Measurements from ENCODE around the gene C11orf54. TPM values are rescaled to one million over a fixed set of nuclear protein-coding genes. Genes with fewer than 3 reads are reported as not detected.

Gene C11orf54
- total and polyA plus RNA-seq, 4 donors = 60.8 to 154 (median 114) TPM

DNA sequence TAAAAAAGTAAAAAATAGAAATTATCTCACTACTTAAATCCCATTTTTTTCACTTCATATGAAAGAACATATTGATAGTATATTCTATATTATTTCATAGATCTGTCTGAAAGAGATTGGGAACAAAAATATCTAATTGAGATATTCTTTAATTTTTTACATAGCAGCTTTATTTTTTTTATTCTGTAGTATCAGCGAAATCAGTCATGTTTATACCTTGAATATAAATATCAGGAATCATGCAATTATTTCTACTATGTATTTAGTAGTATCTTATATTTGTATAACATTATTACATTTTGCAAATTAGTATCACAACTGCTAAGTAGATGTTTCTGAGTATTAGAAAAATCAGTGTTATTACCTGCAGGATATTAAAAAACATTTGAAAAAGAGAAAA is 20.4 kb downstream of the C11orf54 start:
- DNase-seq (ENCODE audit: low spot score) = no peak
- Histone ChIP-seq H3K27me3 (ENCODE audit: control insufficient read depth in 4 of 4, insufficient read depth in 4 of 4, low read length in 3 of 4) (no peaks in the 10 kb centered on the region), H3K9ac (ENCODE audit: low read depth in 1 of 2, low read length in 2 of 2) (no peak overlapping the region), H3K9me3 (ENCODE audit: control insufficient read depth in 4 of 4, low read length in 3 of 4) (no peaks in the 10 kb centered on the region), H3K36me3 (ENCODE audit: control insufficient read depth in 4 of 4, insufficient read depth in 3 of 4, low read depth in 1 of 4, low read length in 3 of 4) (peaks cover 20 to 71% (median 55%) of the 10 kb centered on the region in 4 donors), H3K4me1 (ENCODE audit: control insufficient read depth in 4 of 4, insufficient read depth in 4 of 4, low read length in 3 of 4) (peaks cover 0 to 9% (median 3%) of the 10 kb centered on the region in 4 donors), H3K4me3 (ENCODE audit: low read depth in 1 of 3, low read length in 3 of 3) (no peak overlapping the region), H3K27ac (ENCODE audit: low read depth in 1 of 2, low read length in 2 of 2) (no peak overlapping the region)
- 99% methylated on average over 1 of the region's 1 CpG for WGBS
- no peak for TF ChIP-seq RAD21 (IDR thresholded peaks at IDR 0.05)
- TF ChIP-seq, protein P1, sequence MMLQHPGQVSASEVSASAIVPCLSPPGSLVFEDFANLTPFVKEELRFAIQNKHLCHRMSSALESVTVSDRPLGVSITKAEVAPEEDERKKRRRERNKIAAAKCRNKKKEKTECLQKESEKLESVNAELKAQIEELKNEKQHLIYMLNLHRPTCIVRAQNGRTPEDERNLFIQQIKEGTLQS (IDR thresholded peaks at IDR 0.05) = no peak
- no peak for TF ChIP-seq NR2F2 (IDR thresholded peaks at IDR 0.05)
- TF ChIP-seq FOXA1 (IDR thresholded peaks at IDR 0.05) = no peak
- no peak for TF ChIP-seq EGR1 (IDR thresholded peaks at IDR 0.05; ENCODE audit: low read depth in 2 of 2)
- no peak for TF ChIP-seq GABPA (IDR thresholded peaks at IDR 0.05 in 1 of 2, conservative IDR thresholded peaks at IDR 0.05 in 1 of 2)
- no peak for TF ChIP-seq JUND (IDR thresholded peaks at IDR 0.05)
- no peak for TF ChIP-seq RXRA (IDR thresholded peaks at IDR 0.05)
- no peak for TF ChIP-seq YY1 (IDR thresholded peaks at IDR 0.05)
- TF ChIP-seq, protein P2, sequence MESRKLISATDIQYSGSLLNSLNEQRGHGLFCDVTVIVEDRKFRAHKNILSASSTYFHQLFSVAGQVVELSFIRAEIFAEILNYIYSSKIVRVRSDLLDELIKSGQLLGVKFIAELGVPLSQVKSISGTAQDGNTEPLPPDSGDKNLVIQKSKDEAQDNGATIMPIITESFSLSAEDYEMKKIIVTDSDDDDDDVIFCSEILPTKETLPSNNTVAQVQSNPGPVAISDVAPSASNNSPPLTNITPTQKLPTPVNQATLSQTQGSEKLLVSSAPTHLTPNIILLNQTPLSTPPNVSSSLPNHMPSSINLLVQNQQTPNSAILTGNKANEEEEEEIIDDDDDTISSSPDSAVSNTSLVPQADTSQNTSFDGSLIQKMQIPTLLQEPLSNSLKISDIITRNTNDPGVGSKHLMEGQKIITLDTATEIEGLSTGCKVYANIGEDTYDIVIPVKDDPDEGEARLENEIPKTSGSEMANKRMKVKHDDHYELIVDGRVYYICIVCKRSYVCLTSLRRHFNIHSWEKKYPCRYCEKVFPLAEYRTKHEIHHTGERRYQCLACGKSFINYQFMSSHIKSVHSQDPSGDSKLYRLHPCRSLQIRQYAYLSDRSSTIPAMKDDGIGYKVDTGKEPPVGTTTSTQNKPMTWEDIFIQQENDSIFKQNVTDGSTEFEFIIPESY (IDR thresholded peaks at IDR 0.05) = no peak
- TF ChIP-seq, protein P3, sequence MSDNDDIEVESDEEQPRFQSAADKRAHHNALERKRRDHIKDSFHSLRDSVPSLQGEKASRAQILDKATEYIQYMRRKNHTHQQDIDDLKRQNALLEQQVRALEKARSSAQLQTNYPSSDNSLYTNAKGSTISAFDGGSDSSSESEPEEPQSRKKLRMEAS (IDR thresholded peaks at IDR 0.05) = no peak
- no peak for TF ChIP-seq HNF4G (IDR thresholded peaks at IDR 0.05)
- TF ChIP-seq, protein P4, sequence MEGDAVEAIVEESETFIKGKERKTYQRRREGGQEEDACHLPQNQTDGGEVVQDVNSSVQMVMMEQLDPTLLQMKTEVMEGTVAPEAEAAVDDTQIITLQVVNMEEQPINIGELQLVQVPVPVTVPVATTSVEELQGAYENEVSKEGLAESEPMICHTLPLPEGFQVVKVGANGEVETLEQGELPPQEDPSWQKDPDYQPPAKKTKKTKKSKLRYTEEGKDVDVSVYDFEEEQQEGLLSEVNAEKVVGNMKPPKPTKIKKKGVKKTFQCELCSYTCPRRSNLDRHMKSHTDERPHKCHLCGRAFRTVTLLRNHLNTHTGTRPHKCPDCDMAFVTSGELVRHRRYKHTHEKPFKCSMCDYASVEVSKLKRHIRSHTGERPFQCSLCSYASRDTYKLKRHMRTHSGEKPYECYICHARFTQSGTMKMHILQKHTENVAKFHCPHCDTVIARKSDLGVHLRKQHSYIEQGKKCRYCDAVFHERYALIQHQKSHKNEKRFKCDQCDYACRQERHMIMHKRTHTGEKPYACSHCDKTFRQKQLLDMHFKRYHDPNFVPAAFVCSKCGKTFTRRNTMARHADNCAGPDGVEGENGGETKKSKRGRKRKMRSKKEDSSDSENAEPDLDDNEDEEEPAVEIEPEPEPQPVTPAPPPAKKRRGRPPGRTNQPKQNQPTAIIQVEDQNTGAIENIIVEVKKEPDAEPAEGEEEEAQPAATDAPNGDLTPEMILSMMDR (IDR thresholded peaks at IDR 0.05; ENCODE audit: low read depth, low read length, missing input control) = no peak

DNA sequence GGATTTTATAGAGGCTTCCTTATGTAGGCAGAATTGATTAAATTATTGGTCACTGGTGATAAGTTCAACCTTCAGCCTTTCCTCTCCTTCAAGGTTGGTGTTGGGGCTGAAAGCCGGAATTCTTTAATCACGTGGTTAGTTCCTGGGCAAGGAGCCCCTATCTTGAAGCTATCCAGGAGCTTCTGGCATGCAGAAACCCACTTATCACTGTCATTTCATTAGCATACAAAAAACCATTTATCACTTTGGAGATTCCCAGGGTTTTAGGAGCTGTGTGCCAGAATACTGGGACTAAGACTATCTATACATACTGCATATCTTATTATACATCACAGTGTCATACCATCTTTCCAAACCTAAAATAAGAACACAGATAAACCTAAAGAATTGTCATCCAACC is 24.1 kb downstream of the C11orf54 start:
- H3K36me3 ChIP-seq (ENCODE audit: control insufficient read depth in 4 of 4, insufficient read depth in 3 of 4, low read depth in 1 of 4, low read length in 3 of 4) = peaks cover 6 to 38% (median 29%) of the 10 kb centered on the region in 4 donors
- WGBS = 73% methylated on average over 2 of the region's 2 CpGs
- H3K4me1 ChIP-seq (ENCODE audit: control insufficient read depth in 4 of 4, insufficient read depth in 4 of 4, low read length in 3 of 4) = peaks cover 0 to 9% (median 3%) of the 10 kb centered on the region in 4 donors
- H3K9me3 ChIP-seq (ENCODE audit: control insufficient read depth in 4 of 4, low read length in 3 of 4) = no peaks in the 10 kb centered on the region
- TF ChIP-seq FOXA1 (IDR thresholded peaks at IDR 0.05) (no peak), GABPA (IDR thresholded peaks at IDR 0.05 in 1 of 2, conservative IDR thresholded peaks at IDR 0.05 in 1 of 2) (no peak), TAF1 (conservative IDR thresholded peaks at IDR 0.05) (no peak), SP1 (IDR thresholded peaks at IDR 0.05) (no peak), NR2F2 (IDR thresholded peaks at IDR 0.05) (no peak)
- TF ChIP-seq, protein P3 (IDR thresholded peaks at IDR 0.05) = no peak
- TF ChIP-seq, protein P5, sequence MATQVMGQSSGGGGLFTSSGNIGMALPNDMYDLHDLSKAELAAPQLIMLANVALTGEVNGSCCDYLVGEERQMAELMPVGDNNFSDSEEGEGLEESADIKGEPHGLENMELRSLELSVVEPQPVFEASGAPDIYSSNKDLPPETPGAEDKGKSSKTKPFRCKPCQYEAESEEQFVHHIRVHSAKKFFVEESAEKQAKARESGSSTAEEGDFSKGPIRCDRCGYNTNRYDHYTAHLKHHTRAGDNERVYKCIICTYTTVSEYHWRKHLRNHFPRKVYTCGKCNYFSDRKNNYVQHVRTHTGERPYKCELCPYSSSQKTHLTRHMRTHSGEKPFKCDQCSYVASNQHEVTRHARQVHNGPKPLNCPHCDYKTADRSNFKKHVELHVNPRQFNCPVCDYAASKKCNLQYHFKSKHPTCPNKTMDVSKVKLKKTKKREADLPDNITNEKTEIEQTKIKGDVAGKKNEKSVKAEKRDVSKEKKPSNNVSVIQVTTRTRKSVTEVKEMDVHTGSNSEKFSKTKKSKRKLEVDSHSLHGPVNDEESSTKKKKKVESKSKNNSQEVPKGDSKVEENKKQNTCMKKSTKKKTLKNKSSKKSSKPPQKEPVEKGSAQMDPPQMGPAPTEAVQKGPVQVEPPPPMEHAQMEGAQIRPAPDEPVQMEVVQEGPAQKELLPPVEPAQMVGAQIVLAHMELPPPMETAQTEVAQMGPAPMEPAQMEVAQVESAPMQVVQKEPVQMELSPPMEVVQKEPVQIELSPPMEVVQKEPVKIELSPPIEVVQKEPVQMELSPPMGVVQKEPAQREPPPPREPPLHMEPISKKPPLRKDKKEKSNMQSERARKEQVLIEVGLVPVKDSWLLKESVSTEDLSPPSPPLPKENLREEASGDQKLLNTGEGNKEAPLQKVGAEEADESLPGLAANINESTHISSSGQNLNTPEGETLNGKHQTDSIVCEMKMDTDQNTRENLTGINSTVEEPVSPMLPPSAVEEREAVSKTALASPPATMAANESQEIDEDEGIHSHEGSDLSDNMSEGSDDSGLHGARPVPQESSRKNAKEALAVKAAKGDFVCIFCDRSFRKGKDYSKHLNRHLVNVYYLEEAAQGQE (IDR thresholded peaks at IDR 0.05) = no peak
- TF ChIP-seq, protein P4 (IDR thresholded peaks at IDR 0.05; ENCODE audit: low read depth, low read length, missing input control) = no peak
- TF ChIP-seq, protein P1 (IDR thresholded peaks at IDR 0.05) = no peak
- H3K27me3 ChIP-seq (ENCODE audit: control insufficient read depth in 4 of 4, insufficient read depth in 4 of 4, low read length in 3 of 4) = no peaks in the 10 kb centered on the region
- DNase-seq (ENCODE audit: low spot score) = no peak
- H3K9ac ChIP-seq (ENCODE audit: low read depth in 1 of 2, low read length in 2 of 2) = no peak overlapping the region
- peak overlapping the region in 1 of 2 donors; percentile 26 for H3K27ac ChIP-seq (ENCODE audit: low read depth in 1 of 2, low read length in 2 of 2)
- no peak overlapping the region for H3K4me3 ChIP-seq (ENCODE audit: low read depth in 1 of 3, low read length in 3 of 3)

Measured in liver (tissue), 9 donors.